ENCODE data around the gene GOLGA6L7. TPM values are rescaled to one million over a fixed set of nuclear protein-coding genes. Genes with fewer than 3 reads are reported as not detected.
"Not testable (repeated sequence)": the region's sequence is repeated elsewhere in the genome, so short reads cannot be mapped to it uniquely, and the experiment has no call there.

The GOLGA6L7 gene
- total and polyA plus RNA-seq, 7 experiments from 2014 or later = not detected

DNA sequence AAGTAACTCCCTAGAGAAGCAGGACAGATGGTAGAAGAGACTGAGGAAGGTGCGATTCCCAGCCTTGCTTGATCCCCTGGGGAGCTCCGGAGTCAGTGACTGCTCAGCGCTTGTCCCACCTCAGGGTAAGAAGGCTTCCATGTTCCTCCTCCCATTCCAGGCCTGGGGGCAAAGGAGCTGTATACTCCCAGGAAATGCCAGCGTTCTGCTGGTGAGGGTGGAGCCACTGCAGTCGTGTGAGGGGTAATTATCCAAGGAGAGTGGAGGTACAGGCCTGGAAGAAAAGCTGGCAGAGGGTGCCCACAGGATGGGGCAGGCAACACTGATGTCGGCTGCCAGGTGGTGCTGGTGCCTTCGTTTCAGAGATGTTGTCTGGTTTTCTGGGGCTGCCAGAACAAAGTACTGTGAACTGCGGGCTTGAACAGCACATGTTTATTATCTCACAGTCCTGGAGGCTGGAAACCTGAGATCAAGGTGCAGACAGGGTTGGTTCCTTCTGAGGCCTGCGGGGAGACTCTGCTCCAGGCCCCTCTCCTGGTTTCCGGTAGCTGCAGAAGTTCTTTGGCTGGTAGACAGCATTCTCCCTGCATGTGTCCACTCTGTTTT lies 25.2 kb upstream of the GOLGA6L7 start:
- POLR2A ChIA-PET = interaction anchor here (1.9 kb wide), 1 partner anchor 100 kb away, joined by 9 read pairs; no protein-coding TSS in a partner anchor
- Mint-ChIP-seq H3K9me3 (no peaks in the 10 kb centered on the region), H3K4me1 (peaks cover 0 to 32% (median 22%) of the 10 kb centered on the region in 7 donors), H3K4me3 (no peak overlapping the region), H3K36me3 (no peaks in the 10 kb centered on the region), H3K27ac (peak overlapping the region in 3 of 9 donors; percentile 28 to 70 (median 36)), H3K27me3 (no peaks in the 10 kb centered on the region)
- ATAC-seq (peak; percentile 79), DNase-seq (peak in 7 of 9 donors; percentile 53 to 71 (median 58))
- CTCF ChIA-PET = interaction anchor here (0.7 to 3.5 kb wide), 8 partner anchors 10 to 231 kb away, joined by 3 to 31 read pairs (median 4); no protein-coding TSS in a partner anchor
- H3K4me3 ChIP-seq (ENCODE audit: low read length) = no peak overlapping the region
- no peaks in the 10 kb centered on the region for H3K9me3 ChIP-seq (ENCODE audit: control insufficient read depth in 2 of 3, low read length in 3 of 3)
- H3K4me1 ChIP-seq (ENCODE audit: control insufficient read depth in 2 of 2, insufficient read depth in 2 of 2, low read length in 2 of 2) = peaks cover 0 to 9% of the 10 kb centered on the region in 2 donors
- no peaks in the 10 kb centered on the region for H3K27me3 ChIP-seq (ENCODE audit: control insufficient read depth in 2 of 2, insufficient read depth in 2 of 2, low read length in 2 of 2)
- H3K27ac ChIP-seq (ENCODE audit: low read depth, low read length) = no peak overlapping the region
- no peaks in the 10 kb centered on the region for H3K36me3 ChIP-seq (ENCODE audit: control insufficient read depth in 2 of 3, insufficient read depth in 3 of 3, low read length in 3 of 3)
- intact Hi-C loops (cut with micrococcal nuclease) = loop anchor here in 1 of 2 donors (1.0 kb wide), 2 partner anchors 102 to 217 kb away; no protein-coding TSS in a partner anchor

DNA sequence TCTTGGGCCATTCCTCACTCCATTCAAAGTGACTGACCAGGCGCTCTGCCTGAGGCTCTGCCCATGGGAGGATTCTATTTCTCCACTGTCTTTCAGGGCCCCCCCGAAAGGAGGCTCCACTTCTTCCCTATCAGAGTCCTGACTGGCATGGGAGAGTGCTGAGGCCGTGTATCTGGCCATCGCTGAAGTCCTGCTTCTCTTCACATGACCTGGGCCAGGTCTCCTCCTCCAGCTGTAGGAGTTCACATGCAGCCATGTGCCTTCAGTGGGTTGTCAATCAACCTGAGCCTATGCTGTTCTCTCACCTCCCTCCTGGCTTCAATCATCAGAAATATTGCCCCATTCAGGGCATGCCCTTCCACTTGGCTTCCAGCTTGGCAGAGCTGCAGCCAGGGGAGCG lies 24.6 kb upstream of the GOLGA6L7 start:
- intact Hi-C loops (cut with micrococcal nuclease) = loop anchor here in 1 of 2 donors (1.0 kb wide), 2 partner anchors 102 to 217 kb away; no protein-coding TSS in a partner anchor

DNA sequence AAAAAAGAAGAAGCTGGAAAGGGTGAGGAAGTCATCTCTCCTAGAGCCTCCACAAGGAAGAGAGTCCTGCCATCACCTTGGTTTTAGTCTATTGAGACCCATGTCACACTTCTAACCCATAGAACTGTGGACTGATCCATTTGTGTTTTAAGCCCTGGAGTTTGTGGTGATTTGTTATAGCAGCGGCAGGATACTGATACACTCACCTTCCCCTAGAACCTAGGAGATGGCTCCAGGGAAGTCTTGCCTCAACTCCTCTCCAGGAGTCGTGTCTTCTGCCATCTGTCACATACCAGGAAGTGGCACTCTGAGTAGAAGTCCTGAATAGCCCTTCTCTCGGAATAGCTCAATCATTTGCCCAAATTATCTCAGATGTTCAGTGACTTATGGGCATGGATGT lies 22.7 kb upstream of the GOLGA6L7 start:
- Histone ChIP-seq H3K27ac (ENCODE audit: low read depth, low read length) (no peak overlapping the region), H3K4me3 (ENCODE audit: low read length) (no peak overlapping the region), H3K4me1 (ENCODE audit: control insufficient read depth in 2 of 2, insufficient read depth in 2 of 2, low read length in 2 of 2) (peaks cover 0 to under 1% of the 10 kb centered on the region in 2 donors), H3K27me3 (ENCODE audit: control insufficient read depth in 2 of 2, insufficient read depth in 2 of 2, low read length in 2 of 2) (no peaks in the 10 kb centered on the region), H3K36me3 (ENCODE audit: control insufficient read depth in 2 of 3, insufficient read depth in 3 of 3, low read length in 3 of 3) (no peaks in the 10 kb centered on the region), H3K9me3 (ENCODE audit: control insufficient read depth in 2 of 3, low read length in 3 of 3) (no peaks in the 10 kb centered on the region)
- peaks cover 0 to 4% (median 0%) of the 10 kb centered on the region in 5 donors for H3K27me3 Mint-ChIP-seq
- H3K27ac Mint-ChIP-seq = no peak overlapping the region
- H3K9me3 Mint-ChIP-seq = no peaks in the 10 kb centered on the region
- no peak overlapping the region for H3K4me3 Mint-ChIP-seq
- ChIA-PET CTCF (interaction anchor here (0.6 kb wide), 1 partner anchor 111 kb away, joined by 3 read pairs; no protein-coding TSS in a partner anchor), POLR2A (no interaction called here)
- ATAC-seq (no peak), DNase-seq (no peak)
- H3K36me3 Mint-ChIP-seq = no peaks in the 10 kb centered on the region
- intact Hi-C loops (cut with micrococcal nuclease) = no loop called here
- peaks cover 0 to 20% (median 14%) of the 10 kb centered on the region in 7 donors for H3K4me1 Mint-ChIP-seq

More for the DNA sequence above, 24.6 kb upstream of the GOLGA6L7 start:
- H3K9me3 Mint-ChIP-seq = no peaks in the 10 kb centered on the region
- Histone ChIP-seq H3K27me3 (ENCODE audit: control insufficient read depth in 2 of 2, insufficient read depth in 2 of 2, low read length in 2 of 2) (no peaks in the 10 kb centered on the region), H3K36me3 (ENCODE audit: control insufficient read depth in 2 of 3, insufficient read depth in 3 of 3, low read length in 3 of 3) (no peaks in the 10 kb centered on the region), H3K4me3 (ENCODE audit: low read length) (no peak overlapping the region), H3K9me3 (ENCODE audit: control insufficient read depth in 2 of 3, low read length in 3 of 3) (no peaks in the 10 kb centered on the region), H3K27ac (ENCODE audit: low read depth, low read length) (no peak overlapping the region), H3K4me1 (ENCODE audit: control insufficient read depth in 2 of 2, insufficient read depth in 2 of 2, low read length in 2 of 2) (peaks cover 0 to 9% of the 10 kb centered on the region in 2 donors)
- no peak for DNase-seq
- peaks cover 0 to 4% (median 0%) of the 10 kb centered on the region in 5 donors for H3K27me3 Mint-ChIP-seq
- CTCF ChIA-PET = interaction anchor here (0.7 to 3.5 kb wide), 5 partner anchors 9 to 210 kb away, joined by 3 to 31 read pairs (median 4); no protein-coding TSS in a partner anchor
- POLR2A ChIA-PET = interaction anchor here (1.9 kb wide), 1 partner anchor 101 kb away, joined by 9 read pairs; no protein-coding TSS in a partner anchor
- H3K4me1 Mint-ChIP-seq = peaks cover 0 to 32% (median 22%) of the 10 kb centered on the region in 7 donors
- H3K36me3 Mint-ChIP-seq = no peaks in the 10 kb centered on the region
- no peak for ATAC-seq
- H3K27ac Mint-ChIP-seq = peak overlapping the region in 1 of 9 donors; percentile 27
- no peak overlapping the region for H3K4me3 Mint-ChIP-seq

DNA sequence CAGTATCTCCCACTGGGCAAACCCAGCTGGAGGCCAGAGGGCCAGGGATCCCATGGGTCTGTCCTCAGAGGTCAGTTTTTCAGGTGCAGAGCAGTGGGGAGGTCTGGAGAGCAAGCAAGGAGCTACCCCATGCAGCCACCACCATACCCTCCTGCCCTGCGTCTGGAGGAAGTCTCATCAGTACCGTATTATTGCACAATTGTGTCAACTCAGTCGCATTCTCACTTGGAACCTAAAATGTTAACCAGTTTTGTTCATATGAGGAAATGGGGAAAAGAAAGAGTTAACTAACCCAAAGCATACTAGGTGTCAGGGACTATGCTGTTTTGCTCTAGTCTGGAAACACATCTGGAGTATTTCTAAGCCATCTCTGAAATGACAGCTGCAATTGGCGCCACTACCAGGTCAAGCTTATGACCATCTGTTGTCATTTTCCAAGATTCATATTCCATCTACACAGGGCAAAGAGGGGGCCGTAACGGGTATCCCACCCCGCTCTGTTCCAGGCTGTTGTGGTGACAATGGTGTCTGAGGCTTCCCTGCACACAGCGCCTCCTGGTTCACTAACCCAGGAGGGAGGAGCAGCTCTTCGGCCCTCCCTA lies 20.4 kb upstream of the GOLGA6L7 start:
- Mint-ChIP-seq H3K36me3 (no peaks in the 10 kb centered on the region), H3K9me3 (no peaks in the 10 kb centered on the region), H3K27ac (no peak overlapping the region), H3K27me3 (peaks cover 0 to 4% (median 0%) of the 10 kb centered on the region in 5 donors), H3K4me1 (peaks cover 0 to 7% (median 2%) of the 10 kb centered on the region in 7 donors), H3K4me3 (no peak overlapping the region)
- Histone ChIP-seq H3K36me3 (ENCODE audit: control insufficient read depth in 2 of 3, insufficient read depth in 3 of 3, low read length in 3 of 3) (no peaks in the 10 kb centered on the region), H3K27ac (ENCODE audit: low read depth, low read length) (no peak overlapping the region), H3K27me3 (ENCODE audit: control insufficient read depth in 2 of 2, insufficient read depth in 2 of 2, low read length in 2 of 2) (no peaks in the 10 kb centered on the region), H3K4me3 (ENCODE audit: low read length) (no peak overlapping the region), H3K4me1 (ENCODE audit: control insufficient read depth in 2 of 2, insufficient read depth in 2 of 2, low read length in 2 of 2) (no peaks in the 10 kb centered on the region), H3K9me3 (ENCODE audit: control insufficient read depth in 2 of 3, low read length in 3 of 3) (no peaks in the 10 kb centered on the region)
- ChIA-PET POLR2A (no interaction called here), CTCF (no interaction called here)
- no peak for ATAC-seq
- intact Hi-C loops (cut with micrococcal nuclease) = no loop called here
- no peak for DNase-seq

GRCh38 chr15:28861589-28862293 lies 13.3 kb upstream of the GOLGA6L7 start:
- H3K4me3 Mint-ChIP-seq; H3K4me1 ChIP-seq (ENCODE audit: control insufficient read depth in 2 of 2, insufficient read depth in 2 of 2, low read length in 2 of 2); ATAC-seq; H3K4me1 Mint-ChIP-seq; H3K36me3 ChIP-seq (ENCODE audit: control insufficient read depth in 2 of 3, insufficient read depth in 3 of 3, low read length in 3 of 3); DNase-seq; H3K9me3 Mint-ChIP-seq; H3K36me3 Mint-ChIP-seq; H3K27me3 ChIP-seq (ENCODE audit: control insufficient read depth in 2 of 2, insufficient read depth in 2 of 2, low read length in 2 of 2); H3K9me3 ChIP-seq (ENCODE audit: control insufficient read depth in 2 of 3, low read length in 3 of 3); H3K27ac Mint-ChIP-seq; H3K4me3 ChIP-seq (ENCODE audit: low read length); intact Hi-C loops (cut with micrococcal nuclease); H3K27me3 Mint-ChIP-seq; H3K27ac ChIP-seq (ENCODE audit: low read depth, low read length): not testable (repeated sequence)
- ChIA-PET POLR2A (interaction anchor here (0.5 kb wide), 1 partner anchor 546 kb away, joined by 4 read pairs; no protein-coding TSS in a partner anchor), CTCF (interaction anchor here (0.7 kb wide), 1 partner anchor 14 kb away, joined by 3 read pairs; no protein-coding TSS in a partner anchor)

- peak overlapping the region in 1 of 9 donors; percentile 59 for H3K27ac Mint-ChIP-seq
- CTCF ChIA-PET = no interaction called here
- DNase-seq = no peak
- no peaks in the 10 kb centered on the region for H3K4me1 Mint-ChIP-seq
- H3K36me3 ChIP-seq (ENCODE audit: control insufficient read depth in 2 of 3, insufficient read depth in 3 of 3, low read length in 3 of 3) = no peaks in the 10 kb centered on the region
- no peaks in the 10 kb centered on the region for H3K27me3 Mint-ChIP-seq
- no peak overlapping the region for H3K4me3 ChIP-seq (ENCODE audit: low read length)
- no peak overlapping the region for H3K27ac ChIP-seq (ENCODE audit: low read depth, low read length)
- no peaks in the 10 kb centered on the region for H3K27me3 ChIP-seq (ENCODE audit: control insufficient read depth in 2 of 2, insufficient read depth in 2 of 2, low read length in 2 of 2)
- peaks cover 0 to 10% (median 0%) of the 10 kb centered on the region in 5 donors for H3K36me3 Mint-ChIP-seq
- intact Hi-C loops (cut with micrococcal nuclease) = no loop called here
- no peak for ATAC-seq
- no peaks in the 10 kb centered on the region for H3K9me3 ChIP-seq (ENCODE audit: control insufficient read depth in 2 of 3, low read length in 3 of 3)
- H3K4me1 ChIP-seq (ENCODE audit: control insufficient read depth in 2 of 2, insufficient read depth in 2 of 2, low read length in 2 of 2) = no peaks in the 10 kb centered on the region
- POLR2A ChIA-PET = no interaction called here
- H3K9me3 Mint-ChIP-seq = no peaks in the 10 kb centered on the region
- H3K4me3 Mint-ChIP-seq = no peak overlapping the region
Measured at GRCh38 chr15:28861031-28861534, 12.6 kb upstream of the GOLGA6L7 start.

Data from naive thymus-derived CD4-positive, alpha-beta T cell (primary cell).